Type B pancreatic cell (in vitro differentiated cells): ENCODE data around the gene APC. TPM values are rescaled to one million over a fixed set of nuclear protein-coding genes. Genes with fewer than 3 reads are reported as not detected.

Experiments used
- DNase-seq: peaks from one replicate; pipeline ENCODE4 v3.0.0; 2021; ENCODE audit warnings: mixed read lengths; ENCODE audit not compliant: unreplicated experiment; ENCODE audit errors: extremely low spot score
- H3K27ac Mint-ChIP-seq: 2 replicates; pipeline ENCODE4 v1.8.0; 2021; ENCODE audit warnings: mild to moderate bottlenecking, mixed read lengths
- H3K27me3 Mint-ChIP-seq: 2 replicates; pipeline ENCODE4 v1.8.0; 2021; ENCODE audit warnings: mixed read lengths
- H3K36me3 Mint-ChIP-seq: 2 replicates; pipeline ENCODE4 v1.8.0; 2021; ENCODE audit warnings: mixed read lengths
- H3K4me1 Mint-ChIP-seq: one replicate; pipeline ENCODE4 v1.8.0; 2021; ENCODE audit warnings: mixed read lengths; ENCODE audit not compliant: unreplicated experiment
- H3K4me3 Mint-ChIP-seq: 2 replicates; pipeline ENCODE4 v1.8.0; 2021; ENCODE audit warnings: mild to moderate bottlenecking, mixed read lengths
- H3K9me3 Mint-ChIP-seq: 2 replicates; pipeline ENCODE4 v1.8.0; 2021; ENCODE audit warnings: mixed read lengths
- total RNA-seq: library from RNA; stranded (reverse); gene quantifications from 2 replicates; pipeline ENCODE4 v1.2.1, GENCODE V29; 2021; ENCODE audit warnings: low replicate concordance
- TF ChIP-seq, protein P1 (sequence below): fragments of 200-600 bp; sonication (generic); conservative IDR thresholded peaks from 2 replicates; pipeline ENCODE4 v1.5.0; 2021; ENCODE audit warnings: antibody characterized with exemption, mild to moderate bottlenecking

APC gene
- total RNA-seq, 1 donor from 2014 or later: 47.7 TPM

DNA sequence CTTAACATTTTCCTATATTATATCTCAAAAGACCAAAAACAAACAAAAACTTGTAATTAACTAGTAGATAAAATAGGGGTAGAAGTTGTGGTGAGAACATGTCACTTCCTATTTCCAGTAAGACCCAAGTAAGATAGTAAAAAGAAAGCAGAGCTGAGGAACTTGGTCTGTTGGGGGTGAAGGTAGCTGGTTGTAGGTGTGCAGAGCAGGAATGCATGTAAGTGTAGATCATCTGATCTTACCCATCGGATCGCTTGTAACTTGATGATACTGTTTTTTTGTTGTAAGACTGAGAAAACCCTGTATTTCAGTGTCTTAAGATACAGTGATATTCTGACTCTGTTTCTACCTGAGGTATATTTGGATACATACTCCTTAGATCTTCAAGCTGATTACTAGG, 129.1 kb downstream of the APC start:
- H3K27ac Mint-ChIP-seq: no peak overlapping the region

DNA sequence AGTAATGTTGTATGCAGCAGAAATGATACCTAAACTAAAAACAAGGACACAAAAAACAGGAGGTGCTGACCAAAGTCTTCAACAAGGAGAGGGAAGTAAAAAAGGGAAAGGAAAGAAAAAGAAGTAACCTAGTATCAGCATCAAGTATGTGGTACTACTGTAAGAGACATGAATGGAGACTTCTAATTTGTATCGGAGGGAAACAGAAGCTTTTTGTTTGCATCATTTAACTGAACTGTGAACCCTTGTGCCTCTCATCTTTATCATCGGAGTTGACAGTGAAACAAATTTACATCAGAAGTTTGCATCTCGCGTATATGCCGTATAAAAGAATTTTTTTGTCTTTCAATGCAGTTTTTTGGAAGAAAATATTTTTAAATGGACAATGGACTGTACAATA, 129.7 kb downstream of the APC start:
- H3K36me3 Mint-ChIP-seq: peaks cover 37% of the 10 kb centered on the region
- H3K27ac Mint-ChIP-seq: no peak overlapping the region

More for the DNA sequence above, 129.1 kb downstream of the APC start:
- TF ChIP-seq, protein P1, sequence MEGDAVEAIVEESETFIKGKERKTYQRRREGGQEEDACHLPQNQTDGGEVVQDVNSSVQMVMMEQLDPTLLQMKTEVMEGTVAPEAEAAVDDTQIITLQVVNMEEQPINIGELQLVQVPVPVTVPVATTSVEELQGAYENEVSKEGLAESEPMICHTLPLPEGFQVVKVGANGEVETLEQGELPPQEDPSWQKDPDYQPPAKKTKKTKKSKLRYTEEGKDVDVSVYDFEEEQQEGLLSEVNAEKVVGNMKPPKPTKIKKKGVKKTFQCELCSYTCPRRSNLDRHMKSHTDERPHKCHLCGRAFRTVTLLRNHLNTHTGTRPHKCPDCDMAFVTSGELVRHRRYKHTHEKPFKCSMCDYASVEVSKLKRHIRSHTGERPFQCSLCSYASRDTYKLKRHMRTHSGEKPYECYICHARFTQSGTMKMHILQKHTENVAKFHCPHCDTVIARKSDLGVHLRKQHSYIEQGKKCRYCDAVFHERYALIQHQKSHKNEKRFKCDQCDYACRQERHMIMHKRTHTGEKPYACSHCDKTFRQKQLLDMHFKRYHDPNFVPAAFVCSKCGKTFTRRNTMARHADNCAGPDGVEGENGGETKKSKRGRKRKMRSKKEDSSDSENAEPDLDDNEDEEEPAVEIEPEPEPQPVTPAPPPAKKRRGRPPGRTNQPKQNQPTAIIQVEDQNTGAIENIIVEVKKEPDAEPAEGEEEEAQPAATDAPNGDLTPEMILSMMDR: no peak
- Mint-ChIP-seq H3K9me3 (no peaks in the 10 kb centered on the region), H3K27me3 (no peaks in the 10 kb centered on the region), H3K4me3 (no peak overlapping the region), H3K36me3 (peaks cover 34% of the 10 kb centered on the region), H3K4me1 (peaks cover 17% of the 10 kb centered on the region)
- DNase-seq: no peak

DNA sequence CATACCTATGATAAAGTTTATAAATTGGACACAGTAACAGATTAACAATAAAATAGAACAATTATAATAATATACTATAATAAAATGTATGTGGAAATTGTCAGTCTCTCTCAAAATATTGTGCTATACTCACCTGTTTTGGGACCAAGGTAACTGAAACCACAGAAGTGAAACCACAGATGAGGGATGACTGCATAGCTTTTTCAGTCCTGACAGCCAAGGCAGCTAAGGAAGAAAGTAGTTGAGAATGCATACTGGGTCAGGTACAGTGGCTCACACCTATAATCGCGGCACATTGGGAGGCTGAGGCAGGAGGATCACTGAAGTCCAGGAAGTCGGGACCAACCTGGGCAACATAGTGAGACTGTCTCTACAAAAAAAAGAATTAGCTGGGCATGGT, 132.3 kb downstream of the APC start:
- Mint-ChIP-seq H3K27ac (no peak overlapping the region), H3K27me3 (no peaks in the 10 kb centered on the region), H3K4me1 (no peaks in the 10 kb centered on the region), H3K9me3 (no peaks in the 10 kb centered on the region), H3K4me3 (no peak overlapping the region), H3K36me3 (peaks cover 34% of the 10 kb centered on the region)
- TF ChIP-seq, protein P1: no peak
- DNase-seq: no peak

More for the DNA sequence above, 129.7 kb downstream of the APC start:
- DNase-seq: no peak
- TF ChIP-seq, protein P1: no peak
- Mint-ChIP-seq H3K4me3 (no peak overlapping the region), H3K27me3 (no peaks in the 10 kb centered on the region), H3K9me3 (no peaks in the 10 kb centered on the region), H3K4me1 (peaks cover 15% of the 10 kb centered on the region)

DNA sequence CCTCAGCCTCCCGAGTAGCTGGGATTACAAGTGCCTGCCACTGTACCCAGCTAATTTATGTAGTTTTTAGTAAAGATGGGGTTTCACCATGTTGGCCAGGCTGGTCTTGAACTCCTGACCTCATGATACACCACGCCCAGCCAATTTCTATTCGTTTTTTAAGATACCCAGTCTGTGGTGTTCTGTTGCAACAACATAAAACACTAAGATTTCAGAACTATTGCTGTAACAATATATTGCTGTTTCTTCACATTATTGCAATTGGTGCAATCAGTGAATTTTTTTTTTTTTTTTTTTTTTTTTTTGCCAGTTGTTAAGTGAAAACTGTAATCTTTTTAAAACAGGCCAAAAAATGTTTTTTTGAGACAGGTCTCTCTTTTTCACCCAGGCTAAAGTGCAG, 133.3 kb downstream of the APC start:
- H3K4me1 Mint-ChIP-seq: no peaks in the 10 kb centered on the region
- H3K36me3 Mint-ChIP-seq: peaks cover 34% of the 10 kb centered on the region

DNA sequence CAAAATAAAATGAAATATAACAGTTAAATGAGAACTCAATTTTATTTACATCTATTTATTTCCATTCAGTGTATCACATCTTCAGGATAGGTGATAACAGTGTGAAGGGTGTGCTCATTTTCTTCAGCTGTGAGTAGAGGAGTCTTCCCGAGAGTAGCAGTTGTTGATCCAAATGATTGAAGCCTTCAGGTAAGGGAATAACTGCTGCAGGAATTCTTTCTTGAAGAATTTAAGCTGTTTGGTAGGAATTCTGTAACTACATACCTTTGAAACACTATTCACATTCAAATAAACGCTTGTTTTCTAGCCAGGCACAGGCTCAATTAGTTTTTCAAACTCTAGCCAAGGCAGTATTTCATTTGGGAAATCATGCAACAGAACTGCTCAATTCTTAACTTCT, 138.7 kb downstream of the APC start:
- DNase-seq: no peak
- Mint-ChIP-seq H3K36me3 (peaks cover 19% of the 10 kb centered on the region), H3K4me3 (no peak overlapping the region), H3K27me3 (no peaks in the 10 kb centered on the region), H3K27ac (no peak overlapping the region), H3K4me1 (no peaks in the 10 kb centered on the region), H3K9me3 (no peaks in the 10 kb centered on the region)
- TF ChIP-seq, protein P1: no peak

More for the DNA sequence above, 133.3 kb downstream of the APC start:
- Mint-ChIP-seq H3K27ac (no peak overlapping the region), H3K27me3 (no peaks in the 10 kb centered on the region), H3K9me3 (no peaks in the 10 kb centered on the region), H3K4me3 (no peak overlapping the region)
- no peak for DNase-seq
- TF ChIP-seq, protein P1: no peak

DNA sequence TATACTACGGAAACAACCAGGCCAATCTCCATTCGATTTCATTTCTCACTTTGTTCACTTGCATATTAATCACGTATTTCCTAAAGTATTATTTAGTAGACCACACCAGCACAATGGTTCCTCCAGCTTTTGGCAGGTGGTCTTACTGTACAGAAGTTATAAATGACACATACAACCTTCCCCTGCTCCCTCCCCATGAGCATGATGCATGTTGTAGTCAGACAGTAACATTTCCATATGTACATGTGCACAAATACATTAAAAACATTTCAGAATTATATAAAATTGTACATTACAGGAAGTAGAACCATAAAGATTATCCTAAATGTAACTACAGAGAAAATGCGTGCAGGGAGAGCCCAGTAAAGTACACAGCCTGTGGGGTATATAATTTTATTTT, 140.4 kb downstream of the APC start:
- TF ChIP-seq, protein P1: no peak
- Mint-ChIP-seq H3K36me3 (peaks cover 17% of the 10 kb centered on the region), H3K4me3 (no peak overlapping the region), H3K27me3 (no peaks in the 10 kb centered on the region), H3K9me3 (no peaks in the 10 kb centered on the region), H3K4me1 (no peaks in the 10 kb centered on the region), H3K27ac (no peak overlapping the region)
- DNase-seq: no peak
